Erythroblast (primary cell): ENCODE results near the gene SPSB1.

Experiments
- GATA1 ChIP-seq: IDR thresholded peaks from 2 replicates; pipeline ENCODE4 v1.6.1; 2011; ENCODE audit warnings: low read depth, mild to moderate bottlenecking, control low read depth, low read length, moderate library complexity
- POLR2A ChIP-seq: IDR thresholded peaks from 2 replicates; pipeline ENCODE4 v1.6.1; 2011; ENCODE audit warnings: mild to moderate bottlenecking, low read length

GRCh38 chr1:9293533-9294404 lies 1.1 kb downstream of the SPSB1 start:
- no peak for TF ChIP-seq POLR2A
- no peak for TF ChIP-seq GATA1
